ENCODE measurements around the gene ZSCAN5A.

The ZSCAN5A gene

DNA sequence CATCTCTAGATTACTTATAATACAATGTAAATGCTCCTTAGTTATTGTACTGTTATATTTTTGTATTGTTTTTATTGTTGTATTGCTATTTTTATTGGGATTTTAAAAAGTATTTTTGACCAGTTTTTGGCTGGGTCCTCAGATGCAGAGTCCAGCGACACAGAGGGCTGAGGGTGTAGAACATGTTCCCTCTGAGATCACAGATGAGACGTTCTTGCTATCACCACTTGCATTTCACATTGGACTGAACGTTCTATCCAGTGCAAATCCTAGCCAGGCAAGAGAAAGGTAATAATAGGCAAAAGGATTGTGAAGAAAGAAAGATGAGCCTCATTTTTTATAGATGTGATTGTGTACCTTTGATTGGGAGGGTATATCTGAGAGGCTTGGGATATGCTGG is 15.0 kb downstream of the ZSCAN5A start:
- DNase-seq (ENCODE audit: extremely low spot score) = no peak
- TF ChIP-seq, protein P1, sequence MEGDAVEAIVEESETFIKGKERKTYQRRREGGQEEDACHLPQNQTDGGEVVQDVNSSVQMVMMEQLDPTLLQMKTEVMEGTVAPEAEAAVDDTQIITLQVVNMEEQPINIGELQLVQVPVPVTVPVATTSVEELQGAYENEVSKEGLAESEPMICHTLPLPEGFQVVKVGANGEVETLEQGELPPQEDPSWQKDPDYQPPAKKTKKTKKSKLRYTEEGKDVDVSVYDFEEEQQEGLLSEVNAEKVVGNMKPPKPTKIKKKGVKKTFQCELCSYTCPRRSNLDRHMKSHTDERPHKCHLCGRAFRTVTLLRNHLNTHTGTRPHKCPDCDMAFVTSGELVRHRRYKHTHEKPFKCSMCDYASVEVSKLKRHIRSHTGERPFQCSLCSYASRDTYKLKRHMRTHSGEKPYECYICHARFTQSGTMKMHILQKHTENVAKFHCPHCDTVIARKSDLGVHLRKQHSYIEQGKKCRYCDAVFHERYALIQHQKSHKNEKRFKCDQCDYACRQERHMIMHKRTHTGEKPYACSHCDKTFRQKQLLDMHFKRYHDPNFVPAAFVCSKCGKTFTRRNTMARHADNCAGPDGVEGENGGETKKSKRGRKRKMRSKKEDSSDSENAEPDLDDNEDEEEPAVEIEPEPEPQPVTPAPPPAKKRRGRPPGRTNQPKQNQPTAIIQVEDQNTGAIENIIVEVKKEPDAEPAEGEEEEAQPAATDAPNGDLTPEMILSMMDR (IDR thresholded peaks at IDR 0.05; ENCODE audit: control extremely low read depth, extremely low read depth, low read depth, missing control alignments) = no peak
- POLR2A ChIA-PET = no interaction called here
- CTCF ChIA-PET = interaction anchor here (1.6 to 3.6 kb wide), 4 partner anchors 11 to 234 kb away, joined by 4 to 30 read pairs (median 7); no protein-coding TSS in a partner anchor

DNA sequence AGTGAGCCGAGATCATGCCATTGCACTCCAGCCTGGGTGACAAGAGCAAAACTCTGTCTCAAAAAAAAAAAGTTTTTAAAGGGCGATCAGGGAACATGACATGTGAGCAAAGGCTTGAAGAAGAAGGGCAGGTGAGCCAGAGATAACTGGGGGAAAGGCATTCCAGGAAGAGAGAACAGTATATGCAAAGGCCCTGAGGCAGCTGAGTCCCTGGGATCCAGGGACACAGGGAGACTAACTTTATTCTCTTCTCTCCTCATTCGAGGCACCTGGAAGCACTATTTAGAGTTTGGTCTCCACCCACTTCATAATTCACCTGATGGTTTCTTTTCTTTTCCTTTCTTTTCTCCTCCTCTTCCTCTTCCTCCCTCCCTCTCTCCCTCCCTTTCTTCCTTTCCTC is 17.6 kb downstream of the ZSCAN5A start:
- no peak for DNase-seq (ENCODE audit: extremely low spot score)
- TF ChIP-seq, protein P1 (IDR thresholded peaks at IDR 0.05; ENCODE audit: control extremely low read depth, extremely low read depth, low read depth, missing control alignments) = no peak
- ChIA-PET POLR2A (no interaction called here), CTCF (interaction anchor here (2.2 kb wide), 1 partner anchor 36 kb away, joined by 5 read pairs; no protein-coding TSS in a partner anchor)

DNA sequence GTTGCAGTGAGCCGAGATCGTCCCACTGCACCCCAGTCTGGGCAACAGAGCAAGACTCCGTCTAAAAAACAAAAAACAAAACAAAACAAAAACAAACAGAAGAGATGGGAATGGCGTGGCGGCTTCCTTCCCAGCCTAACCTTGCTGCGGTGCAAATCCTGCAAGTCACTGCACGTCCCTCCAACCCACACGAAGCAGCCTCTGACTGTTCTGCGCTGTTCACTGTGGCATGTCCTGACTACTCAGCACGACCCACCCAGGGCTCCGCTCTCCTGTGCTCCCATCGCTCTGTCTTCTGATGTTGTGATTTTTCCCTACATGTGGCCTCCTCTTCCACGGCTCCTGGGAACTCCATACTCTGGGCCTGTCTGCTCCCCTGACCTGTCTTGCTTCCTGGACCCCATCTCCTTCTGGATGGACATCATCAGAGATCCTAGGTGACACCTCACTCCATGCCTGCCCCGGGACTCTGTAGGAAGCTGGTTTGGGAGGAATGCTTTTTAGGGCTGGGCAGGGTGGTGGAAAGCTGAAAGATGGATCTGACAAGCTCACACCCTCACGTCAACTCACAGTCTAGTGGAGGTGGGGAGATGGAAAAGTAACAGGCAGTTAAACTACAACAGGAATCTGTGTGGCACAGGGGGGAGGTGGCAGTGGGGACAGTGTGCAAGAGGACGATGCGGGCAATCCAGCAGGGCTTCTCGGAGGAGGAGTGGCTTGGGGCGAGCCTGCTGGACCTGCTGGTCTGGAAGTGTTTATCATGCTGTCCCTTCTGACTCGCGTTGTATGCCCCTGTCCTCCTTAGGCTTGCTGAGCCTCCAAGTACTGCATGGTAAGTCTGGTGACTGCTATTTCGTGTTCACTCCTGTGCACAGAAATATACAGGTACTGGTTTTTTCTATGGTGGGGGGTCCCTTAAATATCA is 18.8 kb downstream of the ZSCAN5A start:
- CTCF ChIA-PET = interaction anchor here (1.0 to 2.2 kb wide), 2 partner anchors 38 to 43 kb away, joined by 3 to 5 read pairs; no protein-coding TSS in a partner anchor
- DNase-seq (ENCODE audit: extremely low spot score) = no peak
- POLR2A ChIA-PET = no interaction called here
- TF ChIP-seq, protein P1 (IDR thresholded peaks at IDR 0.05; ENCODE audit: control extremely low read depth, extremely low read depth, low read depth, missing control alignments) = no peak

DNA sequence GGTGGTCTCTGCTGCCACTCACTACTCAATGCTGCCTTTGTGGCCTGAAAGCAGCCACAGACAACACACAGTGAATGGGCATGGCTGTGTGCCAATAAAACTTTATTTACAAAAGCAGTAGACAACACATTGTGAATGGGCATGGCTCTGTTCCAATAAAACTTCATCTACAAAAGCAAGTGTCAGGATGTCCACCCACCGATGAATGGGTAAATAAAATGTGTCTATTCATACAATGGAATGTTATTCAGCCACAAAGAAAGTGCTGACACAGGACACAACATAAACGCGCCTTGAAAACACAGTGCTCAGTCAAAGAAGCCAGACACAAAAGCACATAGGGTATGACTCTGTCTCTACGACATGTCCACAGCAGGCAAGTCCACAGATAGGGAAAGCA is 20.1 kb downstream of the ZSCAN5A start:
- CTCF ChIA-PET = interaction anchor here (1.0 to 2.2 kb wide), 2 partner anchors 39 to 41 kb away, joined by 3 to 5 read pairs; no protein-coding TSS in a partner anchor
- DNase-seq (ENCODE audit: extremely low spot score) = no peak
- TF ChIP-seq, protein P1 (IDR thresholded peaks at IDR 0.05; ENCODE audit: control extremely low read depth, extremely low read depth, low read depth, missing control alignments) = no peak
- POLR2A ChIA-PET = no interaction called here

DNA sequence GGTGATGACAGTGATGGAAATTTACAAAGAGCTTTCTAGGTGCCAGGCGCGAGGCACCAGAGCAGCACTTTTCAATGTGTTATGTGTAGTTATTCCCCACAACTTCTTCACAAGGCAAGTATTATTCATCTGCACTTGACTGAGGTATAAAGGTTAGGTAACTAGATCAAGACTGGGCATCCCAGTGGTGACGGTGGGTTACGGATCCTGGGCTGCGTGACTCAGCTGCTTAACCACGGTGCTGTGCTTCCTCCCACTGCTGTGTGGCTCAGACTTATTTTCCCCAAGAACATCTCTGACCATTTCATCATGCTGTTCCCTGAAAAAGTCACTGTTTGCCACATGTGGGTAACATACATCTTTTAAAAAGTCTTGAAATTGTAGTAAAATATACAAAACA is 22.8 kb downstream of the ZSCAN5A start:
- ChIA-PET POLR2A (no interaction called here), CTCF (interaction anchor here (0.9 to 1.5 kb wide), 5 partner anchors 9 to 39 kb away, joined by 3 to 7 read pairs (median 3); no protein-coding TSS in a partner anchor)
- TF ChIP-seq, protein P1 (IDR thresholded peaks at IDR 0.05; ENCODE audit: control extremely low read depth, extremely low read depth, low read depth, missing control alignments) = no peak
- no peak for DNase-seq (ENCODE audit: extremely low spot score)

DNA sequence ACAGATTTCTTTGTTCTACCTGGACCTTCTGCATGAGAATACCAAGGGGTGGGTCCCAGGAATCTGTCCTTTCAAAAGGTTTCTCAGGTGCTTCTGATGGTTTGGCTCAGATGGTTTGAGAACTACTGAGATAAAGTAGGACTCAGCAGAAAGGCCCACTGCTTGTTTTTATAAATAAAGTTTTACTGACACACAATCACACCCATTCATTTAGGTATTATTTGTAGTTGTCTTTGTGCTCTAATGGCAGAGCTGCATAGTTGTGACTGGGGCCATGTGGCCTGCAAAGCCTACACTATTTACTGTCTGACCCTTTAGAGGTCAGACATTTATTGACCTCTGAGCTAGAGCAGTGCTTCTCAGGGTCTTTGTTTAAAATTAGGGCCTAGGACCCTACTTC is 24.5 kb downstream of the ZSCAN5A start:
- CTCF ChIA-PET = interaction anchor here (1.0 to 4.1 kb wide), 3 partner anchors 16 to 36 kb away, joined by 3 to 20 read pairs (median 3); no protein-coding TSS in a partner anchor
- DNase-seq (ENCODE audit: extremely low spot score) = no peak
- POLR2A ChIA-PET = no interaction called here
- TF ChIP-seq, protein P1 (IDR thresholded peaks at IDR 0.05; ENCODE audit: control extremely low read depth, extremely low read depth, low read depth, missing control alignments) = no peak
